IMR-90 (cell line): ENCODE data around the gene PRKCE. TPM values are rescaled to one million over a fixed set of nuclear protein-coding genes. Genes with fewer than 3 reads are reported as not detected.
A peak's percentile ranks its signal among the peaks of the same experiment; 100 is the strongest.

Experiments used
- ATAC-seq: fragments of 200-7000 bp; cut with Tn5 transposase; 2 replicates; pipeline ENCODE4 v1.9.1; 2020; ENCODE audit warnings: low read depth, mild to moderate bottlenecking, moderate library complexity
- BruUV-seq: library from RNA; stranded (reverse); fragments of 400-500 nt; replicated peaks from 2 replicates; lab custom pipeline; 2021; lab: Mats Ljungman, UMichigan
- CTCF ChIA-PET: fragments of 300-600 bp; formaldehyde crosslinking; extraction: SDS; loops from one replicate; lab custom pipeline; 2021; ENCODE audit warnings: antibody characterized with exemption; lab: Yijun Ruan, JAX
- POLR2A ChIA-PET: fragments of 300-600 bp; sonication (Branson Sonifier 250); formaldehyde crosslinking; loops from one replicate; lab custom pipeline; 2022; ENCODE audit warnings: antibody characterized with exemption; ENCODE audit not compliant: unreplicated experiment; lab: Charles Lee
- DNase-seq: peaks from one replicate; pipeline ENCODE4 v3.0.0; 2013
- H2AFZ ChIP-seq: replicated peaks from 2 replicates; pipeline ENCODE3; 2013; ENCODE audit warnings: low read length, mild to moderate bottlenecking; ENCODE audit not compliant: poor library complexity
- H2AK5ac ChIP-seq: 2 replicates; pipeline ENCODE4 v1.6.1; 2013; ENCODE audit warnings: low read depth, low read length, inconsistent platforms
- H2AK9ac ChIP-seq: replicated peaks from 2 replicates; pipeline ENCODE3; 2013; ENCODE audit warnings: mild to moderate bottlenecking, low read depth, low read length, moderate library complexity; ENCODE audit not compliant: poor library complexity
- H2BK120ac ChIP-seq: 2 replicates; pipeline ENCODE4 v1.6.1; 2013; ENCODE audit warnings: low read depth, low read length, inconsistent platforms
- H2BK15ac ChIP-seq: 3 replicates; pipeline ENCODE4 v1.6.1; 2013; ENCODE audit warnings: low read depth, low read length, inconsistent platforms
- H2BK20ac ChIP-seq: 2 replicates; pipeline ENCODE4 v1.6.1; 2013; ENCODE audit warnings: low read depth, mild to moderate bottlenecking, inconsistent platforms, low read length, moderate library complexity
- H2BK5ac ChIP-seq: 2 replicates; pipeline ENCODE4 v1.6.1; 2013; ENCODE audit warnings: mild to moderate bottlenecking, low read depth, low read length, inconsistent platforms; ENCODE audit not compliant: poor library complexity, severe bottlenecking
- H3K14ac ChIP-seq: replicated peaks from 2 replicates; pipeline ENCODE4 v1.6.1; 2013; ENCODE audit warnings: low read depth, low read length, inconsistent platforms
- H3K18ac ChIP-seq: 2 replicates; pipeline ENCODE4 v1.6.1; 2013; ENCODE audit warnings: low read depth, low read length, control low read depth
- H3K23ac ChIP-seq: 2 replicates; pipeline ENCODE4 v1.6.1; 2013; ENCODE audit warnings: low read depth, low read length, inconsistent platforms
- H3K27ac ChIP-seq: 2 replicates; pipeline ENCODE4 v1.5.1; 2013; ENCODE audit warnings: mild to moderate bottlenecking, control low read depth, low read length; ENCODE audit not compliant: insufficient read depth
- H3K27me3 ChIP-seq: 2 replicates; pipeline ENCODE4 v1.6.1; 2013; ENCODE audit warnings: low read length; ENCODE audit not compliant: control insufficient read depth, insufficient read depth
- H3K36me3 ChIP-seq: 2 replicates; pipeline ENCODE4 v1.6.1; 2013; ENCODE audit warnings: low read length, mixed read lengths; ENCODE audit not compliant: control insufficient read depth, insufficient read depth
- H3K4ac ChIP-seq: 2 replicates; pipeline ENCODE4 v1.6.1; 2013; ENCODE audit warnings: low read depth, low read length, inconsistent platforms
- H3K4me1 ChIP-seq: 2 replicates; pipeline ENCODE4 v1.6.1; 2013; ENCODE audit warnings: low read length, mixed read lengths; ENCODE audit not compliant: control insufficient read depth, insufficient read depth
- H3K4me2 ChIP-seq: 2 replicates; pipeline ENCODE4 v1.6.1; 2013; ENCODE audit warnings: low read depth, mild to moderate bottlenecking, control low read depth, low read length, moderate library complexity
- H3K4me3 ChIP-seq: 2 replicates; pipeline ENCODE4 v1.5.1; 2013; ENCODE audit warnings: low read depth, mild to moderate bottlenecking, control low read depth, low read length, moderate library complexity; ENCODE audit not compliant: insufficient read depth
- H3K56ac ChIP-seq: 2 replicates; pipeline ENCODE4 v1.6.1; 2013; ENCODE audit warnings: low read length, inconsistent platforms; ENCODE audit not compliant: insufficient read depth; ENCODE audit errors: extremely low read depth
- H3K79me1 ChIP-seq, 2 experiments: 2 replicates each; pipeline ENCODE4 v1.6.1; 2013; ENCODE audit warnings: low read length in 2 of 2, inconsistent platforms in 1 of 2, low read depth in 1 of 2
- H3K9ac ChIP-seq: 2 replicates; pipeline ENCODE4 v1.6.1; 2013; ENCODE audit warnings: low read depth, low read length, control low read depth
- H3K9me1 ChIP-seq: 2 replicates; pipeline ENCODE4 v1.6.1; 2013; ENCODE audit warnings: low read length, inconsistent platforms; ENCODE audit not compliant: insufficient read depth
- H3K9me3 ChIP-seq: 2 replicates; pipeline ENCODE4 v1.6.1; 2013; ENCODE audit warnings: low read length; ENCODE audit not compliant: control insufficient read depth, insufficient read depth
- H4K20me1 ChIP-seq: 2 replicates; pipeline ENCODE4 v1.6.1; 2013; ENCODE audit warnings: low read length, inconsistent platforms; ENCODE audit not compliant: insufficient read depth
- H4K5ac ChIP-seq: 2 replicates; pipeline ENCODE4 v1.6.1; 2013; ENCODE audit warnings: mild to moderate bottlenecking, low read depth, low read length, control low read depth
- H4K8ac ChIP-seq, 2 experiments: 2 replicates each; pipeline ENCODE4 v1.6.1; 2013; ENCODE audit warnings: low read depth in 2 of 2, low read length in 2 of 2, control low read depth in 1 of 2, inconsistent platforms in 1 of 2
- H4K91ac ChIP-seq: 2 replicates; pipeline ENCODE4 v1.6.1; 2013; ENCODE audit warnings: low read depth, low read length, inconsistent platforms; ENCODE audit not compliant: insufficient read depth
- CEBPB ChIP-seq: IDR thresholded peaks from 2 replicates; pipeline ENCODE4 v1.6.1; 2012; ENCODE audit warnings: low read depth, low read length, improper control_type of control experiment
- RAD21 ChIP-seq: IDR thresholded peaks from 2 replicates; pipeline ENCODE4 v1.6.1; 2012; ENCODE audit warnings: low read length, improper control_type of control experiment
- WGBS, 2 experiments: methylation state at CpG; one replicate each; pipeline versions ENCODE4 v1.1.5 to v1.1.7; 2013; ENCODE audit warnings: missing lambda C conversion rate in 2 of 2; ENCODE audit not compliant: insufficient read length in 1 of 2; ENCODE audit errors: extremely low coverage in 2 of 2; 5-methylcytosine and 5-hydroxymethylcytosine counted together
- dilution Hi-C: fragments of 300-500 bp; cut with HindIII; formaldehyde crosslinking; loops from one replicate; pipeline ENCODE4 v1.14.3; 2018; ENCODE audit warnings: low sequenced_read_pairs; ENCODE audit not compliant: unreplicated experiment
- in situ Hi-C: fragments of 300-500 bp; cut with MboI; formaldehyde crosslinking; loops from 3 replicates; pipeline ENCODE4 v1.14.3; 2019; ENCODE audit warnings: low sequenced_read_pairs, inconsistent platforms, mixed read lengths
- intact Hi-C: fragments of 100-400 bp; cut with micrococcal nuclease; formaldehyde crosslinking; loops from 2 replicates; pipeline ENCODE4 v1.10.0; 2022
- polyA plus RNA-seq, 3 experiments: library from polyadenylated mRNA; depleted of rRNA; stranded (reverse); fragments of >200 nt; gene quantifications; 2 replicates each; pipeline ENCODE4 v1.2.3, GENCODE V29; 2012; ENCODE audit warnings: low replicate concordance in 1 of 3
- total RNA-seq: library from RNA; depleted of rRNA; stranded (reverse); fragments of >200 nt; gene quantifications from 2 replicates; pipeline ENCODE4 v1.2.3, GENCODE V29; 2012
- TF ChIP-seq, protein P1 (sequence below): fragments of 150-350 bp; IDR thresholded peaks from 2 replicates; pipeline ENCODE4 v1.6.1; 2016; ENCODE audit warnings: low read depth, mild to moderate bottlenecking, low read length, moderate library complexity, borderline replicate concordance

Gene PRKCE
- total and polyA plus RNA-seq, 2 of the 4 experiments (the other 2 are of a cell fraction), result 8.1 to 32.4 TPM

DNA sequence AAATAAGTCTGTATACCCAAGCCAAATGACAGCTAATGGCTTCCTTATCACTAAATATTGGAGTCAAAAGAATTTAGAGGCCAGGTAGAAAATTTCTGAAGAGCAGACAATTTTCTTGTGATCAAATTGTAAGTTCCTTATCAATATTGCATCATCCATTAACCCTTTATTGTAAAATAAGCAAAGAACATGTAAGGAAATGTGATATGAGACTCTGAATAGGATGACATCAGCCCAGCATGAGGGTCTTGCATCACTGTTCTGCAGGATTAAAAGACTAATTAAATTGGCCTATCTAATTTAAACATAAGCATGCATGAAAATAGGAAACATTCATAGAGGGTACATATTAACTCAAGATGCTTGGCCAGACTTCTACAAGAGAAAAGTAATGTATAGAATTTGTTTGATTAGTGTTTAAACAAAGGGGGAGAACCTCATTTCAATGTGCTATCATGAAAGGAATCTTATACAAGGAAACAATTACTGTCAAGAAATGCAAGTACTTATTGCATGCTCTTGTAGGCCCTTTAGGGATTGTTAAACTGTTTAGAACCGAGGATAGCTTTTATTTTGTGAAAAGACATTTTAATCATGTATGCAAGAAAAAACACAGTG lies 302.9 kb downstream of the PRKCE start:
- no peak overlapping the region for H3K9ac ChIP-seq
- no peak overlapping the region for H2BK120ac ChIP-seq
- H3K14ac ChIP-seq, result no peak overlapping the region
- H3K4me1 ChIP-seq, result no peaks in the 10 kb centered on the region
- POLR2A ChIA-PET, result no interaction called here
- no peak overlapping the region for H3K4me3 ChIP-seq
- CTCF ChIA-PET, result no interaction called here
- no peak overlapping the region for H3K56ac ChIP-seq
- H3K18ac ChIP-seq, result no peak overlapping the region
- ATAC-seq (no peak), DNase-seq (no peak)
- H3K79me1 ChIP-seq, result no peaks in the 10 kb centered on the region
- no peak overlapping the region for H3K27ac ChIP-seq
- no peak overlapping the region for H2AFZ ChIP-seq
- no peak overlapping the region for H2AK5ac ChIP-seq
- no peaks in the 10 kb centered on the region for H3K36me3 ChIP-seq
- no peak overlapping the region for H3K4me2 ChIP-seq
- H2BK15ac ChIP-seq, result no peak overlapping the region
- in situ Hi-C loops (no loop called here), intact Hi-C loops (no loop called here), dilution Hi-C loops (no loop called here)
- no peak for TF ChIP-seq RAD21
- TF ChIP-seq CEBPB, result peak; percentile 58; the same call in 1 of the 2 replicates
- TF ChIP-seq, protein P1, sequence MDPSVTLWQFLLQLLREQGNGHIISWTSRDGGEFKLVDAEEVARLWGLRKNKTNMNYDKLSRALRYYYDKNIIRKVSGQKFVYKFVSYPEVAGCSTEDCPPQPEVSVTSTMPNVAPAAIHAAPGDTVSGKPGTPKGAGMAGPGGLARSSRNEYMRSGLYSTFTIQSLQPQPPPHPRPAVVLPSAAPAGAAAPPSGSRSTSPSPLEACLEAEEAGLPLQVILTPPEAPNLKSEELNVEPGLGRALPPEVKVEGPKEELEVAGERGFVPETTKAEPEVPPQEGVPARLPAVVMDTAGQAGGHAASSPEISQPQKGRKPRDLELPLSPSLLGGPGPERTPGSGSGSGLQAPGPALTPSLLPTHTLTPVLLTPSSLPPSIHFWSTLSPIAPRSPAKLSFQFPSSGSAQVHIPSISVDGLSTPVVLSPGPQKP, result no peak
- no peak overlapping the region for H2BK5ac ChIP-seq
- H4K20me1 ChIP-seq, result 0 out of 2 replicates have a peak, but pooled peaks cover 3% of the 10 kb centered on the region
- BruUV-seq, result no TSS peak
- H3K23ac ChIP-seq, result no peak overlapping the region
- H2AK9ac ChIP-seq, result no peak overlapping the region
- H4K8ac ChIP-seq, result no peak overlapping the region
- H3K4ac ChIP-seq, result no peak overlapping the region
- no CpG with 5 or more reads among the region's 1 CpG for WGBS, 2 experiments
- H2BK20ac ChIP-seq, result no peak overlapping the region
- H4K5ac ChIP-seq, result no peak overlapping the region
- H3K9me3 ChIP-seq, result no peaks in the 10 kb centered on the region
- no peaks in the 10 kb centered on the region for H3K27me3 ChIP-seq
- no peak overlapping the region for H4K91ac ChIP-seq
- H3K9me1 ChIP-seq, result no peaks in the 10 kb centered on the region
